GM12891 (cell line): ENCODE measurements around the gene MON2.

Source experiments
- PAX5 ChIP-seq: IDR thresholded peaks from 2 replicates; pipeline ENCODE4 v1.6.1; 2011; ENCODE audit warnings: low read length, moderate library complexity, mild to moderate bottlenecking; ENCODE audit not compliant: insufficient read depth, severe bottlenecking
- POLR2A ChIP-seq: IDR thresholded peaks from 2 replicates; pipeline ENCODE4 v1.6.1; 2011; ENCODE audit warnings: low read depth, low read length, control low read depth
- POLR2AphosphoS5 ChIP-seq: IDR thresholded peaks from 2 replicates; pipeline ENCODE4 v1.6.1; 2011; ENCODE audit warnings: low read depth, low read length, control low read depth
- POU2F2 ChIP-seq: IDR thresholded peaks from 2 replicates; pipeline ENCODE4 v1.6.1; 2011; ENCODE audit warnings: low read depth, mild to moderate bottlenecking, control low read depth, low read length, moderate library complexity
- SPI1 ChIP-seq: IDR thresholded peaks from 2 replicates; pipeline ENCODE4 v1.6.1; 2011; ENCODE audit warnings: low read depth, low read length, control low read depth
- TAF1 ChIP-seq: IDR thresholded peaks from 2 replicates; pipeline ENCODE4 v1.6.1; 2011; ENCODE audit warnings: low read depth, low read length, control low read depth

DNA sequence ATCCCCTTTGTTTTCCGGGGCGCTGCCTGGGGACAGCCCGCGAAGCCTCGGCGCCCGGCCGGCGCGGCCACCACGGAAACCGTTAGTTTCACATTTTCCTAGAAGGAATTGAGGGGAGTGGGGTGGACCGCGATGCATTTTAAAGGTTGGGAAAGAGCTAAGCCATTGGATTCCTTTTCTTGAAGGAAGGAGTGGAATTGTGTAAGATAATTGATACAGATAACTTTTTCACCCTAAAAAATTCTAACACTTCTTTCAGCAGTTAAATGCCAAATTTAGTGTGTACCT lies 137.1 kb downstream of the MON2 start:
- TF ChIP-seq POLR2A: no peak
- TF ChIP-seq POLR2AphosphoS5: no peak
- no peak for TF ChIP-seq TAF1
- TF ChIP-seq POU2F2: no peak
- no peak for TF ChIP-seq PAX5
- no peak for TF ChIP-seq SPI1
